Hepatocyte (in vitro differentiated cells): ENCODE measurements around the gene ZNF143. TPM values are rescaled to one million over a fixed set of nuclear protein-coding genes. Genes with fewer than 3 reads are reported as not detected.

Source experiments
- DNase-seq: peaks from one replicate; pipeline ENCODE4 v3.0.0-alpha.2; 2016; ENCODE audit warnings: low spot score
- H2AFZ ChIP-seq: fragments of 200-600 bp; sonication (generic); 2 replicates; pipeline ENCODE4 v1.6.0; 2016; ENCODE audit warnings: antibody characterized with exemption, mild to moderate bottlenecking
- H3K27ac ChIP-seq: fragments of 200-600 bp; sonication (generic); 2 replicates; pipeline ENCODE4 v1.5.1; 2016; ENCODE audit warnings: mild to moderate bottlenecking
- H3K27me3 ChIP-seq: fragments of 200-600 bp; sonication (generic); 2 replicates; pipeline ENCODE4 v1.6.1; 2016
- H3K36me3 ChIP-seq: fragments of 200-600 bp; sonication (generic); replicated peaks from 2 replicates; pipeline ENCODE4 v1.5.1; 2016; ENCODE audit warnings: low read depth; ENCODE audit not compliant: insufficient read depth
- H3K4me1 ChIP-seq: fragments of 200-600 bp; sonication (generic); 2 replicates; pipeline ENCODE4 v1.5.1; 2016; ENCODE audit warnings: mild to moderate bottlenecking, moderate library complexity; ENCODE audit not compliant: insufficient read depth
- H3K4me2 ChIP-seq: fragments of 200-600 bp; sonication (generic); 2 replicates; pipeline ENCODE4 v1.6.0; 2016
- H3K4me3 ChIP-seq: fragments of 200-600 bp; sonication (generic); 2 replicates; pipeline ENCODE4 v1.5.1; 2016; ENCODE audit warnings: mild to moderate bottlenecking
- H3K79me2 ChIP-seq: fragments of 200-600 bp; sonication (generic); 2 replicates; pipeline ENCODE4 v1.6.0; 2017; ENCODE audit warnings: mild to moderate bottlenecking
- H3K9me2 ChIP-seq: fragments of 200-600 bp; sonication (generic); replicated peaks from 2 replicates; pipeline ENCODE4 v1.6.0; 2017; ENCODE audit warnings: mild to moderate bottlenecking; ENCODE audit not compliant: insufficient read depth
- H3K9me3 ChIP-seq: fragments of 200-600 bp; sonication (generic); 2 replicates; pipeline ENCODE4 v1.5.1; 2016; ENCODE audit warnings: low read depth, mild to moderate bottlenecking
- H4K20me1 ChIP-seq: fragments of 200-600 bp; sonication (generic); 2 replicates; pipeline ENCODE4 v1.6.0; 2016; ENCODE audit warnings: mild to moderate bottlenecking; ENCODE audit not compliant: insufficient read depth, poor library complexity, severe bottlenecking
- CTCF ChIP-seq: fragments of 200-600 bp; sonication (generic); IDR thresholded peaks from 2 replicates; pipeline ENCODE4 v1.5.1; 2016; ENCODE audit warnings: antibody characterized with exemption, mild to moderate bottlenecking; ENCODE audit not compliant: poor library complexity
- EZH2 ChIP-seq: fragments of 200-600 bp; sonication (generic); IDR thresholded peaks from 2 replicates; pipeline ENCODE4 v1.6.1; 2016; ENCODE audit warnings: antibody characterized with exemption, mild to moderate bottlenecking, borderline replicate concordance
- EZH2phosphoT487 ChIP-seq: fragments of 200-600 bp; sonication (generic); IDR thresholded peaks from one replicate; pipeline ENCODE4 v1.6.1; 2018; ENCODE audit warnings: antibody characterized with exemption, mild to moderate bottlenecking, low read depth, moderate library complexity; ENCODE audit not compliant: unreplicated experiment, severe bottlenecking
- WGBS: methylation state at CpG from one replicate; pipeline ENCODE4 v1.1.6; 2016; ENCODE audit warnings: low lambda C conversion rate; ENCODE audit errors: missing lambda C conversion rate; 5-methylcytosine and 5-hydroxymethylcytosine counted together
- polyA plus RNA-seq: library from polyadenylated mRNA; unstranded; fragments of >200 nt; fragmentation: Nextera tagmentation; extraction: Ambion mirVana; gene quantifications from 2 replicates; pipeline ENCODE4 v1.2.1, GENCODE V29; 2016
- total RNA-seq: library from RNA; depleted of rRNA; stranded (reverse); fragments of >200 nt; gene quantifications from 2 replicates; pipeline ENCODE4 v1.2.3, GENCODE V29; 2014

Gene ZNF143
- total and polyA plus RNA-seq, 2 experiments from 2014 or later = 20.9 to 36.1 TPM

GRCh38 chr11:9570313-9571025 is 109.7 kb downstream of the ZNF143 start:
- no peak for TF ChIP-seq CTCF
- TF ChIP-seq EZH2phosphoT487 = no peak
- no peak for TF ChIP-seq EZH2
- Histone ChIP-seq H3K36me3 (no peaks in the 10 kb centered on the region), H3K9me3 (no peaks in the 10 kb centered on the region), H3K27me3 (no peaks in the 10 kb centered on the region), H2AFZ (no peak overlapping the region), H3K79me2 (peaks cover 8% of the 10 kb centered on the region), H4K20me1 (no peaks in the 10 kb centered on the region), H3K4me2 (no peak overlapping the region), H3K9me2 (no peaks in the 10 kb centered on the region), H3K27ac (peak overlapping the region; percentile 97), H3K4me3 (no peak overlapping the region), H3K4me1 (peaks cover 39% of the 10 kb centered on the region)
- peak; percentile 36 for DNase-seq
- WGBS = 69% methylated on average over 9 of the region's 9 CpGs

DNA sequence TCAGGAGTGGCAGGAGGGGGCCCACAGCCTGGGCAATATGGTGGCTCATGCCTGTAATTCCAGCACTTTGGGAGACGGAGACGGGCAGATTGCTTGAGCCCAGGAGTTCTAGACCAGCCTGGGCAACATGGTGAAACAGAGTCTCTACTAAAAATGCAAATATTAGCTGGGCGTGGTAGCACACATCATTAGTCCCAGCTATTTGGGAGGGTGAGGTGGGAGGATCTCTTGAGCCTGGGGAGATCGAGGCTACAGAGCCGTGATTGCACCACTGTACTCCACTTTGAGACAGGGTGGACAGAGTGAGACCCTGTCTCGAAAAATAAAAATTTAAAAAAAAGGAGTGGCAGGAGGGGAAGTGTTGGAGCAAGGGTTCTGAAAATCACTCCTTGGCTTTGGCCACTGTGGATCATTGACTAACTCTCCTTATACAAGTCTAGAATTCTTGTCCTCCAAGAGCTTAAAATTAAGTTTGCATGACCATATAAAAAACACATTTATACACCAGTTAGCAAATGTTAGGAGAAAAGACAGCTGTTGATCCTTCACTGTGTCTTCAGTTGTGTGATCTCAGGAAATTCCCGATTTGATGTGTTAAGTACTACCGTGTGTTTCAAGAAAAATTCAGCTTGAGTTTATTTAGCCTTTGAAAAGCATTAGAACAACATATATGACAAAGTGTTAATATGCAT is 110.4 kb downstream of the ZNF143 start:
- Histone ChIP-seq H3K4me1 (peaks cover 36% of the 10 kb centered on the region), H2AFZ (no peak overlapping the region), H4K20me1 (no peaks in the 10 kb centered on the region), H3K79me2 (peaks cover 16% of the 10 kb centered on the region), H3K27me3 (no peaks in the 10 kb centered on the region), H3K9me2 (no peaks in the 10 kb centered on the region), H3K36me3 (no peaks in the 10 kb centered on the region), H3K9me3 (no peaks in the 10 kb centered on the region), H3K4me3 (no peak overlapping the region), H3K27ac (peak overlapping the region; percentile 97), H3K4me2 (no peak overlapping the region)
- DNase-seq = no peak
- 76% methylated on average over 8 of the region's 8 CpGs for WGBS
- TF ChIP-seq EZH2phosphoT487 = no peak
- TF ChIP-seq EZH2 = no peak
- no peak for TF ChIP-seq CTCF

- no peak for TF ChIP-seq EZH2
- no peak for TF ChIP-seq EZH2phosphoT487
- no peak for TF ChIP-seq CTCF
- Histone ChIP-seq H3K36me3 (no peaks in the 10 kb centered on the region), H2AFZ (no peak overlapping the region), H3K27me3 (no peaks in the 10 kb centered on the region), H3K4me1 (peaks cover 30% of the 10 kb centered on the region), H3K4me2 (peak overlapping the region; percentile 81), H3K9me2 (no peaks in the 10 kb centered on the region), H3K9me3 (no peaks in the 10 kb centered on the region), H3K79me2 (peaks cover 21% of the 10 kb centered on the region), H4K20me1 (no peaks in the 10 kb centered on the region), H3K27ac (peak overlapping the region; percentile 97), H3K4me3 (no peak overlapping the region)
- DNase-seq = no peak
- 85% methylated on average over 6 of the region's 6 CpGs for WGBS
Observed at GRCh38 chr11:9571763-9572115, 110.9 kb downstream of the ZNF143 start.
